HG03025 (cell line): Measurements from ENCODE around the gene SOCS1.

ENCODE experiments used
- ATAC-seq: cut with Tn5 transposase; IDR thresholded peaks from one replicate; pipeline ENCODE4 v1.9.1; 2021; ENCODE audit warnings: mild to moderate bottlenecking, moderate library complexity; ENCODE audit not compliant: unreplicated experiment, low FRiP score

Gene SOCS1

DNA sequence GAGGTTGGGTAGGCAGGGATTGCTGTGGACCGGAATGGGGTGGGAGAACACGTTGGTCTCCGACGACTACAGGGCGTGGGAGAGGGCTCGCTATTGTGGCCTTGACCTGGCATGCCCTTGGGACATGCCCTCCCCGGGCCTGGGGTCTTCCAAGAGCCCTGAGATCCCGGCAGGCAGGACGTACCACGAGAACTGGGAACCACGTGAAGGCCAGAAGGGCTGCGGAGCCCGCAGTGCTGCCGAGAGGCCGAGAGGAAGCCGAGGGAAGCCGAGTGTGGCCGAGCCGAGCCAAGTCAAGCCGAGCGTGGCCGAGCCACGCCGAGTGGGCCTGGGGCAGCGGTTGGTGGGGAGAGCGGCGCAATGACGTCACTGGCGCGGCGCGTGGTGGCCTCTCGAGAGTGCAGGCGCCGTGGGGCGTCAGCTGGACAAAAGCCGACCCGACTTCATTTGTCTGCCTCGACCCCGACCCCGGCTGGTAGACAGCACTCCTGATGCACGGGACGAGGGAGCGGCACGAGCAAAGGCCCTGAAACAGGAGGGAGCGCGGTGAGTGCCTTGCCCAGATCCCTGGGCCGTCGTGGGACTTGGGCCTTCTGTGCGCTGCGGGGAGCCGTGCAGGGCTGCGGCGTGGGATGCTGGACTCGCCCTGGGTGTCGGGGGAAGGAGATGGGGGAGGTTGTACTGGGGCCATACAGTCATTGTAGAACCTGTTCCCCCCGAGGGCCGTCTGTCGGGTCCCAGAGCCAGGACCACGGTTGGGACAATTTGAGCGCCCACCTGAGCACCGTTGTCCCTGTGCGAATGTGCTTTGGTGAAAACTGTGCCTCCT lies 6.6 kb downstream of the SOCS1 start:
- no peak for ATAC-seq

DNA sequence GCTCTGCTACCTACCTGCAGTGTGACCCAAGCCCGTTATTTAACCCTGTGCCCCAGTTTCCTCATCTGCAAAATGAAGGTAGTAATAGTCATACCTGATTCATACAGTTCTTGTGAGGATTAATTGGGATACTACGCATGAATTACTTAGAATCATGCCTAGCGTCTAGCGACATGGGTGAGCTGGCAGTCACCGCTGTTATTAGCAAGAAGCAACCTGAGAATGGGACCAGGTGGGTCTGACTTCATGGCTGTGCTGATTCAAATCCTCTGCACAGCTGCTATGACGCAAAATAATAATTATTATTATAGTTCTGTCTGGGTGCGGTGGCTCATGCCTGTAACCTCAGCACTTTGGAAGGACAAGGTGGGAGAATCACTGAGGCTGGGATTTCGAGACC lies 7.9 kb downstream of the SOCS1 start:
- ATAC-seq: no peak

DNA sequence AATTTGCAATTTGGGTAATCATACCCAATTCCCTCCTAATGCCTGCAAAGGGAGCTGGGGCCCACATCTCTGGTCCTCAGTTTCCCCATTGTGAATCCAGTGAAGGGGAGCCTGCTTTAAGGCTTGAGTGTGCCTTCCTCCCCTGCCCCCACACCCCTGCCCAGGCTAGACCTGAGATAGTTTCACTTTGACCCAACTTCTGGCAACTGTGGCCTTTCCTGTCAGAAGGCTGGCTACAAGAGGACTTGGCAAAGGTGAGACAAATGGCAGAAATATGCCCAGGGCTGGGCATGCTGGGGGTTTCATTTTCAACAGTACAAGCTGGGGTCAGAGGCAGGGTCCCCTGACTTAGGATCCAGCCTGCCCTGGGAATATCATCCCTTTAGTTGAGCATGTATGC lies 10.0 kb downstream of the SOCS1 start:
- ATAC-seq: no peak

DNA sequence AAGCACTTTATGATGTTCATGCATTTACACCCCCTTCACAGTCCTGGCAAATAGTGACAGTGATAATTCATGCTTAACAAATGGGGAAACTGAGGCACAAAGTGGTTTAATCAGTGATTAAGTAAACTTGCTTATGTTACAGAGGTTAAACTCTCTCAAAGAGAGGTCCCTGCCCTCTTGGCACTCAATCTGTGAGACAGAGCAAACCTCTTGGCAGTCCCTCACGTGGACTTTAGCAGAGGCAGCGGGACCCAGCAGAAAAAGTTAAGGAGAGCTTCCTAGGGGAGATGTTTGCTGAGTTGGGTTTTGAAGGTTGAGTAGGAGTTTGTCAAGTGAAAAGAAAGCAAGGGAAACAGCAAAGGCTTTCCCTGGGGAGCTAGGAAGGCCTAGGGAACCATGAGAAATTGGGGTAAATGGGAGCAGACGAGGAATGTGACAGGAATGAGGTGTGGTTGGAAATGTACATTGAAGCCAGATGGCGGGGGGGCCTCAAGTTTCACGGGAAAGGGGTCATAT lies 10.7 kb downstream of the SOCS1 start:
- no peak for ATAC-seq

DNA sequence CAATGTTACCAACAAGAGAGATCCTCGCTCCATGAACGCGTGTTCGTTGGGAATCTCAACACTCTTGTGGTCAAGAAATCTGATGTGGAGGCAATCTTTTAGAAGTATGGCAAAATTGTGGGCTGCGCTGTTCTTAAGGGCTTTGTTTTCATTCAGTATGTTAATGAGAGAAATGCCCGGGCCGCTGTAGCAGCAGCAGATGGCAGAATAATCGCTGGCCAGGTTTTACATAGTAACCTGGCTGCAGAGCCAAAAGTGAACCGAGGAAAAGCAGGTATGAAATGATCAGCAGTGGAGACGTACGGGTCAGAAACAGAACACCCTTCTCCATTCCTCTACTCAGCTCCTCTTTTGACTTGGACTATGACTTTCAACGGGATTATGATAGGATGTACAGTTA lies 13.3 kb downstream of the SOCS1 start:
- ATAC-seq: no peak

DNA sequence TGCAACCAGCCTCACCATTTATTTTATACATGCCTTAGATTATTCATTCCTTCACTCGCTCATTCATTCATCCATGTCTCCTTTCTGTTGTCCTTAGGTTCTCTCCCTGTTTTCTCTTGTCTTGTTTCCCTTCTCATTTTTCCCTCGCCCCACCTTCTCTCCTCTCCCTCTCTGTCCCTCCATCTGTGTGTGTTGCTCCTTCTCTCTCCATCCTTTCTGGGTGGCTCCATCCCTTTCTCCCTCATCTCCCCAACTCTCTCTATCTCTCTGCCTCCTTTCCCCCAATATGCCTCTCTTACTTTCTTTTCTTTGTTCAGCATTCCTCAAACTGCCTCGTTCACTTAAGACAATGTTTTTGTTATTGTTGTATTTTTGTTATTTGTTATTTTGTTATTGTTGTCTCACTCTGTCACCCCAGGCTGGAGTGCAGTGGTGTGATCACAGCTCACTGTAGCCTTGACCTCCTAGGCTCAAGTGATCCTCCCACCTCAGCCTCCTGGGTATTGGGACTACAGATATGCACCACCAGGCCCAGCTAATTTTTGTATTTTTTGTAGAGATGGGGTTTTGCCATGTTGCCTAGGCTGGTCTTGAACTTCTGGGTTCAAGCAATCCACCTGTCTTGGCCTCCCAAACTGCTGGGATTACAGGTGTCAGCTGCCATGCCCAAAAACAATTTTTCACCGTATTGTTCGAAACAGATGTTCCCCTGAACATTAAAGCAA lies 14.4 kb downstream of the SOCS1 start:
- ATAC-seq: no peak

DNA sequence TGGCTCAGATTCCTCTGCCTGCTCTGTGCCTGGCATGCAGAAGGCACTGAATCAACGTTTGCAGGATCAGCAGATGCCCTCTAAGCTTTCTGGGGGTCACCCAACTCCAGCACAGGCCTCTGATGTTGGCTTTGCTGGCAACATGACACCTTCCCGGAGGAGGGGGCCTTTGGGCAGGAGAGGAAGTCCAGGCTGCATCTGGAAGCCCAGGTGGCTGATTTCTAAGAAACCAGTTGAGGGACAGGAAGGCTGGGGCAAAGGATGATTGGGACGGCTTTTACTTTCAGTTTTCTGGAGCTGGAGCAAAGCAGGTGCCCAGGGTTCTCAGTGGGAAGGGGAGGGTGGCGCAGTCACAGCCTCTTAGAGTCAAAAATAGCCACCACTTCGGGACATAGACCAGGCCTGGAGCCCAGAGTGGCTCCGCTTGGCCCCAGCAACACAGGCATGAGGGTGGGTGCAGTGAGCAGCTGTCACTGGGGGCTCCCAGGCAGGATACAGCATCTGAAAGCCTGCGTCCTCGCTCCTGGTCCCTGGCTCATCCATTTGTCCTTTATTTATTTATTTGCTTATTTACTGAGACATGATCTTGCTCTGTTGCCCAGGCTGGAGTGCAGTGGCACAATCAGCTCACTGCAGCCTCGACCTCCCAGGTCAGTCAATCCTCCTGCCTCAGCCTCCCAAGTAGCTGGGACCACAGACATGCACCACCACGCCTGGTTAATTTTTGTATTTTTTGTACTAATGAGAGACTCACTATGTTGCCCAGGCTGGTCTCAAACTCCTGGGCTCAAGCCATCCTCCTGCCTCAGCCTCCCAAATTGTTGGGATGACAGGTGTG lies 15.1 kb downstream of the SOCS1 start:
- no peak for ATAC-seq

DNA sequence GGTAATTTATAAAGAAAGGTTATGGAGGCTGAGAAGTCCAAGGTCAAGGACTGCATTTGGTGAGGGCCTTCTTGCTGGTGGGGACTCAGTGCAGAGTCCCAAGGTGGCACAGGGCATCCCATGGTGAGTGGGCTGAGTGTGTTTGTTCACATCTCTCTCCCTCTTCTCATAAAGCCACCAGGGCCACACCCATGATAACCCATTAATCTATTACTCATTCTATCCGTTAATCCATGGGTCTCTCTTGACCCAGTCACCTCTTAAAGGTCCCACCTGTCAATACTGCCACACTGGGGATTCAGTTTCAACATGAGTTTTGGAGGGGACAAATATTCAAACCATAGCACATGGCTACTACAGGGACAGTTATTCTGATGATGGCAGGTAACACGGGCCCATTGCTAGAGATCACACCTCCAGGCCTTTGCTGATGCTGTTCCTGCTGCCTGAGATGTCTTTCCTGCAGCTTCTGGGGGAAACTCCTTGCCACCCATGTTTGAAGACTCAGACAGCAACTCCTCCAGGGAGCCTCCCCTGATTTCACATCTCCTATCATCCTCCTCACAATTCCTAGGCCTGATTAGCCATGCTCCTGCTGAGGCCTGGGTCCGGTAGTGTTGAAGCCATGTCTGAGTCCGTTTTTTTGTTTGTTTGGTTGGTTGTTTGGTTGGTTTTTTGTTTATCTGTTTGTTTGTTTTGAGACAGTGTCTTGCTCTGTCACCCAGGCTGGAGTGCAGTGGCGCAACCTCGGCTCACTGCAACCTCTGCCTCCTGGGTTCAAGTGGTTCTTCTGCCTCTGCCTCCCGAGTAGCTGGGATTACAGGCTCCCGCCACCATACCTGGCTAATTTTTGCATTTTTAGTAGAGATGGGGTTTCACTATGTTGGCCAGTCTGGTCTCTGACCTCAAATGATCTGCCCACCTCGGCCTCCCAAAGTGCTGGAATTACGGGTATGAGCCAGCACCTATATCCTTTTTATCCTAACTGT lies 16.1 kb downstream of the SOCS1 start:
- ATAC-seq: no peak

DNA sequence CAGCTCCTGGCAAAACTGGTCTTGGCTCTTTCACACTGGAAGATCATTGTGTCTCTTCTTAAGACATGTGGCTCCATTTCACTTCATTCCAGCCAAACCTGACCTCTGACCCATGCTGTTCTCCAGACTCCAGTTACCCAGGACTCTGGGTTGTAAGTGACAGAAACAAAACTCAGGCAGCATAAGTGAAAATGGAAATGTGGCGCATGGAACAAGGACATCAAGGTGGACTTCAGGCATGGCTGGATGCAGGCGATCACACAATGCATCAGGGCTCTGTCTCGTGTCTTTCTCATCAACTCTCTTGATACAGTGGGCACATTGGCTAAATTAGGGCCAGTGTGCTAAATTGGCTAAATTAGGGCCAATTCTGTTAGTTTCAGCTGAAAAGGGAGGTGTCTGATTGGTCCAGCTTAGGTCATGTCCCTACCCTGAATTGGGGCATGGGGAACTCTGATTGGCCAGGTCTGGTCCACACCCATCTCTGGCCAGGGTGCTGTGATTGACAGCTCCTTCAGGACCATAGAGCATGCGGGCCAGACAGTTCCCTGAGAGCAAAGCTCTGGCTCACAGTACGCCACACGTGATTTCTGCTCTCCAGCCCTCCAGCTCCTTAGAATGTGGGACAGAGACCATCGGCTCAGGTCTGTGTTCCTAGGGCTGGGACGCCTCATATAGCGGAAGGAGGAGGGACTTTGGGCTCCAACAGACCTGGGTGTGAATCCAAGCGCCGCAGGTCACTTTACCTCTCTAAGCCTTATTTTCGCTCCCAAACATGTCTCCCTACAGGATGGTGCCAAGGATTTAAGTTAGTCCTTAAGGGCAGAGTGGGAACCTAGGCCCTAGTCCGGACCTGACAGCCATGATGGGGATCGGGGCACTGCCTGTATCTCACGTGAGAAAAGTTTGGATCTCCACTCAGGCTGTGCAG lies 17.5 kb downstream of the SOCS1 start:
- no peak for ATAC-seq

DNA sequence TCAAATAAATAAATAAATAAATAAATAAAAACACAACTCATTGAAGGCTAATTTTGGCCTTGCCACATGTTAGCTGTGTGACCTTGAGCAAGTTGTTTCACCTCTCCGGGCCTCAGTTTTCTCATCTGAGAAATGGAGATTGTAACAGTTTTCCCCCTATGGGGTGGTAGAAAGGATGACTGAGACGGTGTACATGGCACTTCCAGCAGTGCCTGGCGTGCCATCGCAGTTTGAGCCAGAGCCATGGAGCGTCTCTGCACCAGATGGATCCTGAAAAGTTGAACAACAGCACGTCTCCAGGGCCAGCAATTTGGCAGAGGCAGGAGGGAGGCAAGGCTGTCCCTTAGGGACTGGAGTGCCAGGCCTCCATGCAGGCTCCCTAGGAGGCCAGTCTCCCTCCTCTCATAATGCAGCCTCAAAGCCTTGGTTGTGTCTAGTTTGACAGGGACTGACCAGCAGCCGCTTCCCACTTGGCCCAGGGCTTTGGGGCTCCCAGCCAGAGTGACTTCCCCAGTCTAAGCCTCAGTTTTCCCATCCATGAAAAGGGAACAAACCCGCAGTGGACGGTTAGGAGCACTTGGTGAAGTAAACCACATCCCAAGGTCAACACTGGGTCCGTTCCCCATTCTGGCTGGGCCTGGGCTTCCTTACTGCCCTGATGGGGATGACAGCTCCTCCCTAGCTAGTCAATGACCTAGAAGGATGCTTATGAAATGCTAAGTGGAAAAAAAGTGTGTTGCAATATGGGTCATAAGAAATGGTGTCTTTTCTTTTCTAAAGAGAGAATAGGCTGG lies 19.3 kb downstream of the SOCS1 start:
- no peak for ATAC-seq

DNA sequence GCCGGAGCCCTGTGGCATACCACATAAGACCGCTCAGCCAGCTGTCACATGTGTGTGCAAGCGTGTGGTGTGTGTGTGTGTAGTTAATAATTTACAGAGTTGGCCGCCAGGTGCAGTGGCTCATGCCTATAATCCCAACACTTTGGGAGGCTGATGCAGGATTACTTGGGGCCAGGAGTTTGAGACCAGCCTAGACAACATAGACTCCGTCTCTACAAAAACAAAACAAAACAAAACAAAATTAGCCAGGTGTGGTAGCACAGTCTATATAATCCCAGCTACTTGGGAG lies 20.4 kb downstream of the SOCS1 start:
- no peak for ATAC-seq

DNA sequence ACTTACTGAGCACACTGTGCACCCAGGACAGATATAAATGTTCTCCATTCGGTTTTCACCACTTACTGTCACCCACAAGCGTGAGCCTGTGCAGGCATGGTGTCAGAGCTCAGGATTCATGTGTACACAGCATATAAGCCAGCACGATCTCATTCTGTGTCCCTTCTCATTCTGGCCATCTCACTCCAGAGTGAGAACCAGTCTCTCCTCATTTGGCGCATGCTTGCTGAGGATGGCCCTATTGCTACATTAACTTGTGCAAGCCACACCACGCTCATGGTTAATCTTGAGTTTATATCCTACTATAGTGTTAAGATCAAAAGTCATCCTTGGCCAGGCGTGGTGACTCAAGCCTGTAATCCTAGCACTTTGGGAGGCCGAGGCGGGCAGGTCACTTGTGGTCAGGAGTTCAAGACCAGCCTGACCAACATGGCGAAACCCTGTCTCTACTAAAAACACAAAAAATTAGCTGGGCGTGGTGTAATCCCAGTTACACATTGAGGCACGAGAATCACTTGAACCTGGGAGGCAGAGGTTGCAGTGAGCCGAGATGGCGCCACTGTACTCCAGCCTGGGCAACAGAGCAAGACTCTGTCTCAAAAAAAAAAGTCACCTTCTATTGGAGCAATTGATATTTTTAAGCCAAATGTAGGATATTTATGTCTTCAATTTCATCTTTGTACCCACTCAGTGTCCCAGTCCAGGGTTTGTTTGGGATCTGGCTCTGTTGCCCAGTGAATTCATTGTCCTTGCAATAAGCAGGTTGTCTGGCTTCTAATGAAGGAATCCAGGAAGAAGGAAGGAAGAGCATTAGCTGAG lies 20.9 kb downstream of the SOCS1 start:
- no peak for ATAC-seq

DNA sequence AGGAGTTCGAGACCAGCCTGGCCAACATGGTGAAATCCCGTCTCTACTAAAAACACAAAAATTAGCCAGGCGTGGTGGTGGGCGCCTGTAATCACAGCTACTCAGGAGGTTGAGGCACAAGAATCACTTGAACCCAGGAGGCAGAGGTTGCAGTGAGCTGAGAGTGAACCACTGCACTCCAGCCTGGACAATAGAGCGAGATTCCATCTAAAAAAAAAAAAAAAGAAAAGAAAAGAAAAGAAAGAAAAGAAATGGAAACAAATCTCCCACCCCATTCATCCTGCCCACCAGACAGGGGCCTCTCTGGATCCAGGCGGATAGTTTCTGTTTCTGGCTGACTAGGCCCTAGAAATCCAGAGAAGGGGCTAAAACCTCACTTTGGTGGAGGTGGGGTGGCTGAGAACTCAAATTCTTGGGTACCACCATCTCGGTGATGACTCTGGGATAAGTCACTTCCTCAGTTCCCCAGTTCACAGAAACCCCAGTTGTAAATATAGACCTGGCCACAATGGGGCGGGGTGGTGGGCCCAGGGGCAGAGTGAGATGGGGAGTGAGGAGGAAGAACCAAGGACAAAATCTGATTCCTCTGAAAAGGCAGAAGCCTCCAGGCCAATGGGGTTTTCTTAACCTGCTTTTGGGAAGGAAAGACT lies 22.2 kb downstream of the SOCS1 start:
- no peak for ATAC-seq

DNA sequence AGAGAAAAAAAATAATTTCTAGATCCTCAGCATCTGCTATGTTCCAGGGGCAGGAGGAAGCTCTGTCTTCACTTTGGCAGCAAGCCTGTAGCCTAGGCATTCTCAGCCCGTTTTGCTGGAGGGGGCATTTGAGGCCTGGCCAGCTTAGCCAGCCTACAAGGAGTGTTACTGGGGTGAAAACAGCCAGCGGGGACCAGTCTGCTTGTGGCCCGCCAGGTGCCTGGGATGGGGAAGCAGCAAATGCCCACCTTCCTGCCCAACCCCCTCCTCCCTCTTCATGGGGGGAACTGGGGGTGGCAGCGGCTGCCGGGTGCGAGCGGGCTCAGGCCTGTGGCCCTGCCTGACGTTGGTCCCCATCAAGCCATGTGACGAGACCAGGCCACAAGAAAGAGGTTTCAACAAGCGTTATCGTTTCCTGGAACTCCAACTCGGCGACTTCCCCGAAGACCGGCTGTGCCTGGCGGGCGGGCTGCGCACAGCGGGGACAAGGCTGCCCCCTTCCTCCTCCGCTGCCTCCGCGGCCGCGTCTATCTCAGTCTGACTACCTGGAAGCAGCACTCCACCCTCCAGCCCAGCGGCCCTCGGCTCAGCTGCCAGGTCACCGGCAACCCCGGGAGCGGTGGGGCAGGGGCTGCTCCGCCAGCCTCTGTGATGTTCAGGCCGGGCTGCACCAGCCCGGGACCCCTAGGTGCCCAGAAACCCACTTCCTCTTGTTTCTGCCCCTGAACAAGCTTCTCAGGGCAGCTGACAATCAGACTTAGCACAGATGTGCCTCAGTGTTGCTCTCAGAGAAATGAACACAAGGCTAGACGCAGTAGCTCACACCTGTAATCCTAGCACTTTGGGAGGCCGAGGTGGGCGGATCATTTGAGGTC lies 22.9 kb downstream of the SOCS1 start:
- no peak for ATAC-seq

DNA sequence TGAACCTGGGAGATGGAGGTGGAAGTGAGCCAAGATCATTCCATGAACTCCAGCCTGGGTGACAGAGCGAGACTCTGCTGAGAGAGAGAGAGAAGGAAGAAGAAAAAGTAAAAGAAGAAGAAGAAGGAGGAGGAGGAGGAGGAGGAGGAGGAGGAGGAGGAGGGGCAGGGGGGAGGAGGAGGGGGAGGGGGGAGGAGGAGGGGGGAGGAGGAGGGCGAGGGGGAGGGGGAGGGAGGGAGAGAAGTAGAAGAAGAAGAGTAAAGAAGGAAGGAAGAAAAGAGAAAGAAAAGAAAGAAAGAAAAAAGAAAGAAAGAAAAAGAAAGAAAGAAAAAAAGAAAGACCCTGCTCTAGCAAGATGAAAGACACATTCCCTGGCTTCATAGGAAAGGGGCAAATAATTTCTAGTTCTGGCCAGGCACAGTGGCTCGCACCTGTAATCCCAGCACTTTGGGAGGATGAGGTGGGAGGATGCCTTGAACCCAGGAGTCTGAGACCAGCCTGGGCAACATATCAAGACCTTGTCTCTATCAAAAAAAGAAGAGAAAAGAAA lies 23.6 kb downstream of the SOCS1 start:
- ATAC-seq: no peak
